ENCODE data around the gene GALR1. TPM values are rescaled to one million over a fixed set of nuclear protein-coding genes. Genes with fewer than 3 reads are reported as not detected.
"Not testable (repeated sequence)": the region's sequence is repeated elsewhere in the genome, so short reads cannot be mapped to it uniquely, and the experiment has no call there.

The GALR1 gene
- total RNA-seq, 1 donor from 2014 or later = not detected

DNA sequence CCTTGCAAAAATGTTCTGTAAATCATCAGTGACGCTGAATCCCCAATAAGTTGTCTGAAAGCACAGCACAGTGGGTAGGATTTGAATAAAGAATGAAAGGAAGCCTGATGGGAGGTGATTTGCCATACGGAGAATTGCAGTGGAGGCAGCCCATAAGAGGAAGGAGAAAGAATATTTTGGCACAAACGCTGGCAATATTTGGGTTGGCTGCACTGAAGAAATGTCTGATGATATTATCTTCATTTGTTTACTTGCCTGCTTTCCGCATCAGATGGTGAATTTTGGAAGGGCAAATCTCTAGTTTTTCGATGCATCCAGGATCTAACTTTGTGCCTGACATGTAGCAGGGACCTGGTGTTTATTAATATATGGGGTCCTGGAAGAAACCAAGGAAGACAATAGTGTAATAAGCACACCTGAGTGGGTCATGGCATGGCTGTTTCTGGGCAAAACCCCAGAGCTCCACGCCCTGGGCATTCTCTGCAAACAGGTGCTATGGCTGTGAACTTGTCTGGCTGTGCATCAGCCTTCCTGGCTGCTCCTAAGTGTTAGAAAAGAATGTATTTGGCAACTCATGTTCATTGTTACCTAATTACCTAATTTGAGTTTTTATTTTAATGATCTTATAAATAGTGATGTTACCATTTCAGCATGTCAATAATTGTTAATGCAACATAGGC, 5.9 kb downstream of the GALR1 start:
- intact Hi-C loops (cut with micrococcal nuclease) = no loop called here
- no peak for DNase-seq (ENCODE audit: low spot score)
- Mint-ChIP-seq H3K36me3 (ENCODE audit: low read depth) (peaks cover 2% of the 10 kb centered on the region), H3K27me3 (ENCODE audit: insufficient read depth) (peaks cover 28% of the 10 kb centered on the region), H3K9me3 (peaks cover 11% of the 10 kb centered on the region), H3K4me1 (ENCODE audit: low read depth) (no peaks in the 10 kb centered on the region), H3K27ac (no peak overlapping the region), H3K4me3 (no peak overlapping the region)

DNA sequence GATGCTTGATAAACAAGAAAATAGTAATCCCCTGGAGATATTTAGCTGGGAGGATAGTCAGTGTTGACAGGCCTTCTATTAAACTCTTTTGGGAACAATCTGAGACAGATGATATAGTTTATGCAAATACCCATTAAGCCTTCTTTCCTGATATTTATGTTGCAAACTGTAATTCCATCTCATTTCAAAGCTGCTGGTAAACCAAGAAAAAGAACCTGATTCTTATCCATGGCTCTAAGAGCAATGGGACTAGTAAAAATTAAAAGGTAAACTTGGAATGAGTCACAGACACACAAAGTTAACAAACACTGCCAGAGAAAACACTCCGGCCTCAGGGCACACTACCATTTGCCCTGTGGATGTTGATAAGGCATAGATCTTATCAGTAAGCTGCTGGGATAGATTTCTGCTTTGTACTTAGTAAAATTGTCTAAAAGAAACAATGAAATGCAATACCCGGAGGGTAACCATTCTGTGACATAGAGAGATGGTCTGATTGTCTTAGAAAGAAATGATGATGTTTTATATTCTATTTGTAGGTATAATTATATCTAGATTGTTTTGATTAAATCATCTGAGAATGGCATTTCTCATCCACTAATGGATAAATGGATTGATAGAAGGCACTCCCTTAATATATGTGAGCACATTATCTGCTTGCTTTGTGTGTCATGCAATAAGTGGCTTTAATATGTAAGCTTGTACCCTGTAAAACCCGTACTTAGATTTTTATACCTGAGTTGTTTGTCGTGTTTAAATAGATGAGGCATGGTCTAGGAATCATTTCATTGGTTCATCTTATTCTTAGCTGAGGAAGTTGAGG, 13.2 kb downstream of the GALR1 start:
- peaks cover 42% of the 10 kb centered on the region for H3K9me3 Mint-ChIP-seq
- peaks cover 3% of the 10 kb centered on the region for H3K27me3 Mint-ChIP-seq (ENCODE audit: insufficient read depth)
- H3K4me3 Mint-ChIP-seq = no peak overlapping the region
- no peak for DNase-seq (ENCODE audit: low spot score)
- no peaks in the 10 kb centered on the region for H3K4me1 Mint-ChIP-seq (ENCODE audit: low read depth)
- H3K27ac Mint-ChIP-seq = no peak overlapping the region
- H3K36me3 Mint-ChIP-seq (ENCODE audit: low read depth) = peaks cover 2% of the 10 kb centered on the region
- intact Hi-C loops (cut with micrococcal nuclease) = no loop called here

DNA sequence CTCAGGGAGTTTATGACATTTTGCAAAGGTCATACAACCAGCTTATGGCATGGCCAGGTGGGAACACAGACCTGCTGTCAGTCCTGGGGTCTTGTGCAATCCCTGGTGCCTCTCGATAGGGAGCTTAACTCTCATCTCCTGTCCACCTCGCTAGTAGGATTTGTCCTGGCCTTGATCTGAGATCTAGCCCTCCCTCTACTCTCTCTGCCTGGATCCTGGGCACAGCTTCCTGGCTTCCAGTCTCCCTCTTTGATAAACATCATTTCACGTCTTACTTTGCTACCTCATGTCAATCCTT, 13.8 kb downstream of the GALR1 start:
- intact Hi-C loops (cut with micrococcal nuclease) = no loop called here

DNA sequence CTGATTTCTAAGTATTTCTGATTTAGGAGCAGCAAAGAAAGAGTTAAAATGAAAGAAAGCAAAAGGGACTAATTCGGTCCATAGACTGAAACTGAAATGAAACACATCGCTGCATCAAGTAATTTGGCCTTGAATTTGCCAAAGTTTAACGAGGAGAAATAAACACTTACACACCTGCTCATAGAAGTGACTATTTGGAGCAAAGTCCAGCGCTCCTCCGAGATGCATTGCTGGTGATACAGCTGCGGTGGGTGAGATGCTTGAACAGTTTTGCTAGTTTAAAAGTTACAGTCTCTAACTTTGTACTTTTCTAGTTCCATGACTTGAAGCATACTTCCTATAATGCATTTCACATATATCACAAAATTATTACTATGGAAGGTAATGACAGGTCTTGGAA, 18.3 kb downstream of the GALR1 start:
- DNase-seq (ENCODE audit: low spot score) = no peak
- H3K9me3 Mint-ChIP-seq = peaks cover 37% of the 10 kb centered on the region
- H3K27ac Mint-ChIP-seq = no peak overlapping the region
- H3K36me3 Mint-ChIP-seq (ENCODE audit: low read depth) = peaks cover 2% of the 10 kb centered on the region
- H3K4me1 Mint-ChIP-seq (ENCODE audit: low read depth) = no peaks in the 10 kb centered on the region
- no peak overlapping the region for H3K4me3 Mint-ChIP-seq
- intact Hi-C loops (cut with micrococcal nuclease) = no loop called here
- peaks cover 17% of the 10 kb centered on the region for H3K27me3 Mint-ChIP-seq (ENCODE audit: insufficient read depth)

More for the DNA sequence above, 13.8 kb downstream of the GALR1 start:
- H3K4me1 Mint-ChIP-seq (ENCODE audit: low read depth) = no peaks in the 10 kb centered on the region
- no peak overlapping the region for H3K4me3 Mint-ChIP-seq
- H3K9me3 Mint-ChIP-seq = peaks cover 48% of the 10 kb centered on the region
- H3K27ac Mint-ChIP-seq = no peak overlapping the region
- H3K36me3 Mint-ChIP-seq (ENCODE audit: low read depth) = peaks cover under 1% of the 10 kb centered on the region
- peaks cover 4% of the 10 kb centered on the region for H3K27me3 Mint-ChIP-seq (ENCODE audit: insufficient read depth)
- DNase-seq (ENCODE audit: low spot score) = no peak

DNA sequence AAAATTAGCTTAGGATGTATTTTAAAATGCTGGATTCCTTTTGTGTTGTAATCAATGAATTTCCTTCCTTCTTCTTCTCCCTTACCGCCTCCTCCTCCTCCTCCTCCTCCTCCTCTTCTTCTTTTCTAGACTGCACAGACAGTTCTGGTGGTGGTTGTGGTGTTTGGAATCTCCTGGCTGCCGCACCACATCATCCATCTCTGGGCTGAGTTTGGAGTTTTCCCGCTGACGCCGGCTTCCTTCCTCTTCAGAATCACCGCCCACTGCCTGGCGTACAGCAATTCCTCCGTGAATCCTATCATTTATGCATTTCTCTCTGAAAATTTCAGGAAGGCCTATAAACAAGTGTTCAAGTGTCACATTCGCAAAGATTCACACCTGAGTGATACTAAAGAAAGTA, 18.8 kb downstream of the GALR1 start:
- Mint-ChIP-seq H3K4me3 (no peak overlapping the region), H3K9me3 (peaks cover 37% of the 10 kb centered on the region), H3K27ac (no peak overlapping the region), H3K27me3 (ENCODE audit: insufficient read depth) (peaks cover 17% of the 10 kb centered on the region), H3K36me3 (ENCODE audit: low read depth) (peaks cover 2% of the 10 kb centered on the region), H3K4me1 (ENCODE audit: low read depth) (no peaks in the 10 kb centered on the region)
- intact Hi-C loops (cut with micrococcal nuclease) = no loop called here
- DNase-seq (ENCODE audit: low spot score) = no peak

DNA sequence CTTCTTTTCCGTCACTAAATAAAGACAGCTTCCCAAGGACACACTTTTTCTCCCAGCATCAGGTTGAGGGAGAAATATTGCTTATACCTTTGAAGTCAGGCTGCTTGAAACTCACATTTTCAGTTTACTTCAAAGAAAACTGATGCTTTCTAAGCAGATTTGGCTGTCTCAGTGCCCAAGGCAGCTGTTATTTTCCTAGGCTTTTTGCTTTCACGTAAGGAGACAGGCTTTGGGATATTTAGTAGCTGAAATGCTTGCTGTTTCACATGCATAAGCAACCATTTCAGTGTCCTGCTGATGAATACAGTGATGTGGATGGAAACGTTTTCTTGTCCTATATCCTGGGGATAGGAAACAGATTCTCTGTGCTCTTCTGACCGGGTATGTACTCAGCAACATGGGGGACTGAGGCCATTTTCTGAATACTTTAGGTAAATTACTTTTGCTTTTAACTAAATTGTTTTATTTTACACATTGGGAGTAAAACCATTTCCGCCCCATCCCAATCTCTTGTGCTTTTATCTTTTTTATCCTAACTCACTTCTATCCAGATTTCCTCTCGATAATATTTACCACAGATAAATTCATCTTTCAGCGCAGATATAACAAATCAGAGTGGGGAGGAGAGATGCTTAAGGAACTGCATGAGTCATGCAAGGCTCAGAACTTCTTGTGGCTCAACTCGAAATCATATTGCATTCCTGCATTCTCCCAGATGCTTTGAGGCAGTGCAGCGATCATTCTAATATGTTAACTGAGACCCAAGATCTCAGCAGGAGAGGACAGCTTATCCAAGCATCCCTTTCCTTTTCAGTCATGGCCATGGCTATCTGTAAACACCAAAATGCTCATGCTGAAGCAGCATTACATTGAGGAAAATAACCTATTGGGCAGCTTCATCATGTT, 22.2 kb downstream of the GALR1 start:
- no peak for DNase-seq (ENCODE audit: low spot score)
- Mint-ChIP-seq H3K9me3 (peaks cover 18% of the 10 kb centered on the region), H3K4me1 (ENCODE audit: low read depth) (no peaks in the 10 kb centered on the region), H3K4me3 (no peak overlapping the region), H3K36me3 (ENCODE audit: low read depth) (peaks cover 2% of the 10 kb centered on the region), H3K27me3 (ENCODE audit: insufficient read depth) (peaks cover 17% of the 10 kb centered on the region), H3K27ac (no peak overlapping the region)
- intact Hi-C loops (cut with micrococcal nuclease) = no loop called here

DNA sequence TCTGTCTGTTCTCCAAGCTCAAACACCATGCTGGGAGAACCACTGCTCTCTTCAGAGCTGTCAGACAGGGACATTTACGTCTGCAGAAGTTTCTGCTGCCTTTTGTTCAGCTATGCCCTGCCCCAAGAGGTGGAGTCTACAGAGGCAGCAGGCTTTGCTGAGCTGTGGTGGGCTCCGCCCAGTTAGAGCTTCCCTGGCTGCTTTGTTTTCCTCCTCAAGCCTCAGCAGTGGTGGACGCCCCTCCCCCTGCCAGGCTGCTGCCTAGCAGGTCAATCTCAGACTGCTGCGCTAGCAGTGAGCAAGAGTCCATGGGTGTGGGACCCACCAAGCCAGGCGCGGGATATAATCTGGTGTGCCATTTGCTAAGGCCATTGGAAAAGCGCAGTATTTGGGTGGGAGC, 41.2 kb downstream of the GALR1 start:
- not testable (repeated sequence) for H3K4me1 Mint-ChIP-seq (ENCODE audit: low read depth); H3K4me3 Mint-ChIP-seq

DNA sequence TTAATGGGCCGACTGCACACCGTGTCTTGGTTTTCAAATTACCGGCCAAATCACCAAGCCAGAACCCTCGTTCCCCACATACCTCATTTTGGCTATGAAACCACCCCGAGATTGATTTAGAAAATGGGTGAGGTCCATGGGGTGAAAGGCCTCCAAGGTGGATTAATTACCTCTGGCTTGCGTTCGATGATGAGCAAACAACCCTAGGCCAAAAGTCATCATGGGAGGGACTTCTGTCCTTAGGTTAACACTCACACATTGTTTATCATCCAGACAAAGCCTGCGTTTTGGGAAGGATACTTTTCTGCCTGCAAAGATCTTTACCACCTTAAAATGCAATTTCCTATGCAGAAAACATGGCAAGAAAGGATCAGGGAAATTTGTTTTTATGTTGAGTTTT, 48.5 kb downstream of the GALR1 start:
- no peak overlapping the region for H3K27ac Mint-ChIP-seq
- H3K27me3 Mint-ChIP-seq (ENCODE audit: insufficient read depth) = peaks cover 3% of the 10 kb centered on the region
- no peaks in the 10 kb centered on the region for H3K36me3 Mint-ChIP-seq (ENCODE audit: low read depth)
- H3K4me3 Mint-ChIP-seq = no peak overlapping the region
- DNase-seq (ENCODE audit: low spot score) = no peak
- intact Hi-C loops (cut with micrococcal nuclease) = no loop called here
- no peaks in the 10 kb centered on the region for H3K4me1 Mint-ChIP-seq (ENCODE audit: low read depth)
- no peaks in the 10 kb centered on the region for H3K9me3 Mint-ChIP-seq

More for the DNA sequence above, 41.2 kb downstream of the GALR1 start:
- H3K9me3 Mint-ChIP-seq; H3K27ac Mint-ChIP-seq; DNase-seq (ENCODE audit: low spot score); H3K27me3 Mint-ChIP-seq (ENCODE audit: insufficient read depth); intact Hi-C loops (cut with micrococcal nuclease); H3K36me3 Mint-ChIP-seq (ENCODE audit: low read depth): not testable (repeated sequence)

DNA sequence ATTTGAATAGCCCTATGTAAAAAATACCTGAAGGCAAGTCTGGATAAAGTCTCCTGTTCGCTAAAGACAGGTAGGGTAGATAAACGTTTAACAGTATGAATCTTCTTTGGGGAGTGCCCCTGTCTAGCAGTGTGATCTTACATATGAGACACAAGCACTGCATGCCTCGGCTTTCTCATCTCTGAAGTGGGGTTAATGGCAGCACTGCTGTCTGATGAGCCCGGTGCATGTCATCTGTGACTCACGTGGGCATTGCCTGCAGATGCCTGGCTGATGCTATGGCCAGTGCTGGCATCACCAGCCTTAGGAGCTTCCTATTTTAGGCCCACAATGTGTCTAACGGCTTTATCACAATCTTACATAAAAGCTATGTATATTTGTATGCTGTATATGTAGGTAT, 50.1 kb downstream of the GALR1 start:
- Mint-ChIP-seq H3K4me3 (no peak overlapping the region), H3K36me3 (ENCODE audit: low read depth) (no peaks in the 10 kb centered on the region), H3K4me1 (ENCODE audit: low read depth) (no peaks in the 10 kb centered on the region), H3K27ac (no peak overlapping the region), H3K9me3 (no peaks in the 10 kb centered on the region), H3K27me3 (ENCODE audit: insufficient read depth) (peaks cover 3% of the 10 kb centered on the region)
- DNase-seq (ENCODE audit: low spot score) = no peak
- intact Hi-C loops (cut with micrococcal nuclease) = no loop called here

DNA sequence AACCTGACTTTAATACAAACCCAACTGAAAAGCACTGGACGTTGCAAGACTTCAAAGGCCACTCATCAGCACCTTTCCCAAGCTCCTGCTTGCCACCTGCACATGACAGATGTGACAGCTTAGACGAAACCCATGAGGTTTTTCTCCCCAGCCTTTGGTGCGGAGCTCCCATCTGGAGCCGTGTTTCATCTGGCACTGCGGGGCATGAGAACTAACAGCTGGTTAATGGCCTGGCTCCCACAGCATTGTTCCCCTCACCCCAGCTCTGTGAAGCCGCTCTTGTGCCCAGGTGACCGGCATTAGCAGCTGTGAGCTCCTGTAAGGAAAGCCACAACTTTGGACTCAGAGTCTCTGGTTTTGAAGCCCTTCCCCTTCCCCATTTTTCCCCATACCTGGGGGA, 50.9 kb downstream of the GALR1 start:
- intact Hi-C loops (cut with micrococcal nuclease) = no loop called here
- H3K9me3 Mint-ChIP-seq = no peaks in the 10 kb centered on the region
- peaks cover 3% of the 10 kb centered on the region for H3K27me3 Mint-ChIP-seq (ENCODE audit: insufficient read depth)
- H3K4me3 Mint-ChIP-seq = no peak overlapping the region
- H3K27ac Mint-ChIP-seq = no peak overlapping the region
- H3K36me3 Mint-ChIP-seq (ENCODE audit: low read depth) = no peaks in the 10 kb centered on the region
- no peaks in the 10 kb centered on the region for H3K4me1 Mint-ChIP-seq (ENCODE audit: low read depth)
- DNase-seq (ENCODE audit: low spot score) = no peak

DNA sequence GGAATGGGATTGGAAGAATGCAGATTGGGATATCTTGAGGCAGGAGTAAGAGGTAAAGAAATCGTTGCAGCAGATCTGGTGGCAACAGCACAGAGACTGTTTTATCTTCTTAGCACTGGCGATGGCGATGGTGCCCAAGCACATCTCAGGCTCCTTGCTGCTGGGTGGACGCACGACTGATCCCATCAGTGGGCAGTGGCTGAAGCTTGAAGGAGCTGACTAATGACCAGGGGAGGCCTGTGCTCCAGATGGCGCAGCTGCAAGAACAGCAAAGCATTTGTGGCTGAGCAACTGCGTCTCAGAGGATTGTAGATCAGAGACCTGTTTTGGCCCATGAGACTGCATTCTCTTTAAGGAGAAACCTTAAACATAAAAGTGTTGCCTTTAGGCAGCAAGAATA, 54.6 kb downstream of the GALR1 start:
- intact Hi-C loops (cut with micrococcal nuclease) = no loop called here
- peaks cover 5% of the 10 kb centered on the region for H3K27me3 Mint-ChIP-seq (ENCODE audit: insufficient read depth)
- no peak overlapping the region for H3K27ac Mint-ChIP-seq
- H3K36me3 Mint-ChIP-seq (ENCODE audit: low read depth) = no peaks in the 10 kb centered on the region
- no peaks in the 10 kb centered on the region for H3K4me1 Mint-ChIP-seq (ENCODE audit: low read depth)
- no peak overlapping the region for H3K4me3 Mint-ChIP-seq
- H3K9me3 Mint-ChIP-seq = no peaks in the 10 kb centered on the region
- no peak for DNase-seq (ENCODE audit: low spot score)

DNA sequence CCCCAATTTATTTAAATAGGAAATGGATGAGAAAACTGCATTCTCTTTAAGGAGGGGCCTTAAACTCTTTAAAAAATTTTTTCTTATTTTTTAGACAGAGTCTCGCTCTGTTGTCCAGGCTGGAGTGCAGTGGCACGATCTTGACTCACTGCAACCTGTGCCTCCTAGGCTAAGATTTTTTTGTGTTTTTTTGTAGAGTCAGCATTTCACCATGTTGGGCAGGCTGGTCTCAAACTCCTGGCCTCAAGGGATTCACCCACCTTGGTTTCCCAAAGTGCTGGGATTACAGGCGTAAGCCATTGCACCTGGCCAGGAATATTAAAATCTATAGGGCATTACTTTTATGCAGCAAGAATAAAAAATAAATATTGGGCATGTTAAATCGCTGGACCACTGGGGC, 56.0 kb downstream of the GALR1 start:
- H3K27me3 Mint-ChIP-seq (ENCODE audit: insufficient read depth) = peaks cover 6% of the 10 kb centered on the region
- DNase-seq (ENCODE audit: low spot score) = no peak
- H3K4me3 Mint-ChIP-seq = no peak overlapping the region
- H3K36me3 Mint-ChIP-seq (ENCODE audit: low read depth) = no peaks in the 10 kb centered on the region
- H3K4me1 Mint-ChIP-seq (ENCODE audit: low read depth) = no peaks in the 10 kb centered on the region
- H3K9me3 Mint-ChIP-seq = no peaks in the 10 kb centered on the region
- H3K27ac Mint-ChIP-seq = no peak overlapping the region
- intact Hi-C loops (cut with micrococcal nuclease) = no loop called here

DNA sequence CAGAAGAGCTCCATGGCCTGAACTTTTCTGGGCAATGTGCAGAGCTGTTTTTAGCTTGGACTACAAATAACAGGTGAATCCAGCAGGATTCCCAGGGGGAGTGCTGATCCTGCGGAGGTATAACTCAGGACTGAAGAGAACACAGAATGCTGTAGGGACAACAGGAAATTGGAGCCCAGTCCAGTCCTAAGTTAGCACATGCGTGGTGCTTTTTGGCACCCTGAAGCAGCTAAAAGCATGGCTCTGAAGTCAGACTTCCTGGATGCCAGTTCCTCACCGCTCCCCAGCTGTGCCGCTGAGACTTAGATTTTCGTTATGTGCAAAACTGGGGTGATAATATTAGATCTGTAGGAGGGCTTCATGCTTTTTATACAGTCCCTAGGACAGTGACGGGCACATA, 58.6 kb downstream of the GALR1 start:
- peaks cover 6% of the 10 kb centered on the region for H3K27me3 Mint-ChIP-seq (ENCODE audit: insufficient read depth)
- H3K9me3 Mint-ChIP-seq = no peaks in the 10 kb centered on the region
- H3K4me3 Mint-ChIP-seq = no peak overlapping the region
- no peaks in the 10 kb centered on the region for H3K4me1 Mint-ChIP-seq (ENCODE audit: low read depth)
- no peak overlapping the region for H3K27ac Mint-ChIP-seq
- intact Hi-C loops (cut with micrococcal nuclease) = no loop called here
- no peaks in the 10 kb centered on the region for H3K36me3 Mint-ChIP-seq (ENCODE audit: low read depth)
- no peak for DNase-seq (ENCODE audit: low spot score)

Data from activated T-helper 1 cell treated with anti-CD3 and anti-CD28 coated beads, Interleukin-12 subunit alpha, Interleukin-12 subunit beta, Interleukin-2, Interleukin-4 antibody, amounts not matched to agents 30 ng/mL and 10 ng/mL and 1 ng/mL, durations not matched to agents 14 hours and 24 hours and 36 hours (primary cell).